DOHH2 (cell line): ENCODE data around the gene DBN1.
A peak's percentile ranks its signal among the peaks of the same experiment; 100 is the strongest.

Source experiments
- H3F3A ChIP-seq: fragments of 200-600 bp; sonication (generic), shearing (Covaris generic); 2 replicates; pipeline ENCODE4 v1.6.0; 2016; ENCODE audit warnings: antibody characterized with exemption, mild to moderate bottlenecking; ENCODE audit not compliant: control insufficient read depth, insufficient read depth
- H3K27ac ChIP-seq: fragments of 200-600 bp; sonication (generic); 2 replicates; pipeline ENCODE4 v1.5.1; 2014; ENCODE audit warnings: low read depth, mild to moderate bottlenecking, low read length, moderate library complexity
- H3K27me3 ChIP-seq: fragments of 200-600 bp; sonication (generic); 2 replicates; pipeline ENCODE4 v1.6.1; 2014; ENCODE audit warnings: mild to moderate bottlenecking, low read length, mixed read lengths; ENCODE audit not compliant: control insufficient read depth
- H3K36me3 ChIP-seq: fragments of 200-600 bp; sonication (generic); 2 replicates; pipeline ENCODE4 v1.6.1; 2014; ENCODE audit warnings: mild to moderate bottlenecking, low read length, moderate library complexity, mixed read lengths; ENCODE audit not compliant: control insufficient read depth
- H3K4me1 ChIP-seq: fragments of 200-600 bp; sonication (generic); 2 replicates; pipeline ENCODE4 v1.6.1; 2014; ENCODE audit warnings: mild to moderate bottlenecking, low read length, mixed read lengths; ENCODE audit not compliant: control insufficient read depth
- H3K4me2 ChIP-seq: fragments of 200-600 bp; sonication (generic); 2 replicates; pipeline ENCODE4 v1.6.0; 2014; ENCODE audit warnings: mild to moderate bottlenecking, low read length, moderate library complexity
- H3K4me3 ChIP-seq: fragments of 200-600 bp; sonication (generic); 2 replicates; pipeline ENCODE4 v1.5.1; 2014; ENCODE audit warnings: mild to moderate bottlenecking, low read length, mixed read lengths
- H3K79me2 ChIP-seq: fragments of 200-600 bp; sonication (generic); 2 replicates; pipeline ENCODE4 v1.6.1; 2014; ENCODE audit warnings: mild to moderate bottlenecking, low read length, mixed read lengths; ENCODE audit not compliant: control insufficient read depth
- H3K9me2 ChIP-seq: fragments of 200-600 bp; sonication (generic); replicated peaks from 2 replicates; pipeline ENCODE4 v1.6.1; 2014; ENCODE audit warnings: mild to moderate bottlenecking, low read length, mixed read lengths; ENCODE audit not compliant: control insufficient read depth
- H3K9me3 ChIP-seq: fragments of 200-600 bp; sonication (generic); 2 replicates; pipeline ENCODE4 v1.6.1; 2014; ENCODE audit warnings: antibody characterized with exemption, low read length, mixed read lengths; ENCODE audit not compliant: control insufficient read depth, insufficient read depth
- H4K20me1 ChIP-seq: fragments of 200-600 bp; sonication (generic); 2 replicates; pipeline ENCODE4 v1.6.0; 2014; ENCODE audit warnings: low read depth, mild to moderate bottlenecking, antibody characterized with exemption, low read length, moderate library complexity; ENCODE audit not compliant: control insufficient read depth, insufficient read depth
- EZH2phosphoT487 ChIP-seq: fragments of 200-600 bp; sonication (generic); IDR thresholded peaks from 2 replicates; pipeline ENCODE4 v1.6.1; 2017; ENCODE audit warnings: borderline replicate concordance, mild to moderate bottlenecking, antibody characterized with exemption, low read length, moderate library complexity, mixed read lengths
- TF ChIP-seq, protein P1 (sequence below): fragments of 200-600 bp; sonication (generic); IDR thresholded peaks from one replicate; pipeline ENCODE4 v1.5.1; 2014; ENCODE audit warnings: antibody characterized with exemption, mild to moderate bottlenecking, low read depth, low read length; ENCODE audit not compliant: poor library complexity, severe bottlenecking

DBN1 gene

DNA sequence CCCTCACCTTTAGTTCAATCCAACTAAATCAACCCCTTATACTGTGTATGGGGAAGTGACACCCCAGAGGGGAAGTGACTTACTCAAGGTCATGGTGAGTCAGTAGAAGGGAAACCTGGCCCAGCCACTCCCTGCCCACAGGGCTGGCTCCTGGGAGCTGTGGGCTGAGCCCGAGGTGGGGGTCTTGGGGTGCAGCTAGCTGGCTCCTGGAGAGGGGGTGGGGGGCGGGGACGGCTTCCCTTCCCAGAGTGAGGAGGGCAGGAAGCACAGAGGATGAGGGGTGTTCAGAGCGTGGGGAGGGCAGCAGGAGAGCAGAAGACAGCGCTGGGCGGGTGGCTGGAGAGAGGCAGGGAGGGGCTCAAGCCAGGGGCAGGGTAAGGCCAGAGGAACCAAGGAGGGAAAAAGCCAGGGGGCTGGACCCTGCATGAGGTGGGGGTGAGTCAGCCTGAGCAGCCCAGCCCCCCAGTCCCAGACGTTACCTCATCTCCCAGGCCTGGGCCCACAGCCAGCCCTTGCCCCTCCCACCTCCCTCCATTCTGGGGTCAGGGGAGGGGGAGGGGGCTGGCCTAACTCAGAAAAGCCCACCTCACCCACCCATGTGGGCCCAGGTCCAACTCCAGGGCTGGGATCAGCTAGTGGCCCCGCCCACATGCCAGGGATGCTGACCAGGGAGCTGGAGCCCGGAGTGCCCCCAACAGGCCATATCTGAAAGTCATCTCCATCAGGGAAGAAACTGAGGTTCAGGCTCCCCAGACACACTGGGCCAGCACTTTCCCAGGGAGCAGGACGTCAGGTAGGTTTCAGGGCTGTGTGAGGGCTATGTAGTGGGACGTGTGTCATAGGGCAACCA is 21.1 kb upstream of the DBN1 start:
- TF ChIP-seq EZH2phosphoT487, result no peak
- TF ChIP-seq, protein P1, sequence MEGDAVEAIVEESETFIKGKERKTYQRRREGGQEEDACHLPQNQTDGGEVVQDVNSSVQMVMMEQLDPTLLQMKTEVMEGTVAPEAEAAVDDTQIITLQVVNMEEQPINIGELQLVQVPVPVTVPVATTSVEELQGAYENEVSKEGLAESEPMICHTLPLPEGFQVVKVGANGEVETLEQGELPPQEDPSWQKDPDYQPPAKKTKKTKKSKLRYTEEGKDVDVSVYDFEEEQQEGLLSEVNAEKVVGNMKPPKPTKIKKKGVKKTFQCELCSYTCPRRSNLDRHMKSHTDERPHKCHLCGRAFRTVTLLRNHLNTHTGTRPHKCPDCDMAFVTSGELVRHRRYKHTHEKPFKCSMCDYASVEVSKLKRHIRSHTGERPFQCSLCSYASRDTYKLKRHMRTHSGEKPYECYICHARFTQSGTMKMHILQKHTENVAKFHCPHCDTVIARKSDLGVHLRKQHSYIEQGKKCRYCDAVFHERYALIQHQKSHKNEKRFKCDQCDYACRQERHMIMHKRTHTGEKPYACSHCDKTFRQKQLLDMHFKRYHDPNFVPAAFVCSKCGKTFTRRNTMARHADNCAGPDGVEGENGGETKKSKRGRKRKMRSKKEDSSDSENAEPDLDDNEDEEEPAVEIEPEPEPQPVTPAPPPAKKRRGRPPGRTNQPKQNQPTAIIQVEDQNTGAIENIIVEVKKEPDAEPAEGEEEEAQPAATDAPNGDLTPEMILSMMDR, result peak; percentile 46
- Histone ChIP-seq H3K27ac (0 out of 2 replicates have a peak overlapping the region, but pooled peaks have one; percentile 15), H3K79me2 (peaks cover 4% of the 10 kb centered on the region; the same call in 1 of the 2 replicates), H3K27me3 (peaks cover 16% of the 10 kb centered on the region), H3K4me2 (peak overlapping the region; percentile 71), H3K9me3 (no peaks in the 10 kb centered on the region), H3K36me3 (peaks cover 4% of the 10 kb centered on the region; the same call in 1 of the 2 replicates), H3K9me2 (no peaks in the 10 kb centered on the region), H4K20me1 (peaks cover 5% of the 10 kb centered on the region; the same call in 1 of the 2 replicates), H3K4me3 (no peak overlapping the region), H3F3A (peaks cover 6% of the 10 kb centered on the region; the same call in 1 of the 2 replicates), H3K4me1 (peaks cover 58% of the 10 kb centered on the region)

DNA sequence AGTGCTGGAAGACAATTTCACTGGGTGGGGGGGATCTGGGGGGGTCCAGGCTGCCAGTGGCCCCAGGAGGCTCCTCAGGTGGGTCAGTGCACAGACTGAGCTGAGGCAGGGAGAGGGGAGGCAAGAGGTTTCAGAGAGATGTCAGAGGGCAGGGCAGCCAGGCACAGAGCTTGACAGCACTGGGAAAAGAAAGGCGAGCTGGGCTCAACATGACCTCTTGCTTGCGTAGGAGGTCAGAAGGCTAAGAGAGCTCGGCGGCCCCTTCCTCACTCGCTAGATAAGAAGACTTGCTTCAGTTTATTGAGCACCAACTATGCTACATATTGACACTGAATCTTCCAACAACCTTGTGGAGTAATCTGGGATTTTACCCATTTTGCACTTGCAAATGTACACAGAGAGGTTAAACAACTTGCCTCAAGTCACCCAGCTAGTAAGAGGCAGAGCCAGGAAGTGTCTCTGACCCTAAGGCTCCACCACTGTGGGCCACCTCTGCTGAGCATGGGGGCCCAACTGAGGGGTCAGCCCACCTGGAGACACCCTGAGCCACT is 20.4 kb upstream of the DBN1 start:
- Histone ChIP-seq H3K4me1 (peaks cover 65% of the 10 kb centered on the region), H3K9me2 (no peaks in the 10 kb centered on the region), H3F3A (peaks cover 5% of the 10 kb centered on the region; the same call in 1 of the 2 replicates), H3K9me3 (no peaks in the 10 kb centered on the region), H4K20me1 (peaks cover 5% of the 10 kb centered on the region; the same call in 1 of the 2 replicates), H3K79me2 (peaks cover 4% of the 10 kb centered on the region; the same call in 1 of the 2 replicates), H3K4me3 (no peak overlapping the region), H3K36me3 (peaks cover 4% of the 10 kb centered on the region; the same call in 1 of the 2 replicates), H3K27me3 (peaks cover 12% of the 10 kb centered on the region), H3K27ac (0 out of 2 replicates have a peak overlapping the region, but pooled peaks have one; percentile 15), H3K4me2 (peak overlapping the region; percentile 71; the same call in 1 of the 2 replicates)
- TF ChIP-seq EZH2phosphoT487, result no peak
- TF ChIP-seq, protein P1, result no peak

- Histone ChIP-seq H3K79me2 (peaks cover 4% of the 10 kb centered on the region; the same call in 1 of the 2 replicates), H3K27ac (no peak overlapping the region), H3K4me3 (no peak overlapping the region), H3K9me3 (no peaks in the 10 kb centered on the region), H3K36me3 (peaks cover 7% of the 10 kb centered on the region; the same call in 1 of the 2 replicates), H3K4me2 (no peak overlapping the region), H3F3A (peaks cover 5% of the 10 kb centered on the region; the same call in 1 of the 2 replicates), H4K20me1 (peaks cover 5% of the 10 kb centered on the region; the same call in 1 of the 2 replicates), H3K27me3 (peaks cover 1% of the 10 kb centered on the region), H3K4me1 (peaks cover 60% of the 10 kb centered on the region), H3K9me2 (no peaks in the 10 kb centered on the region)
- no peak for TF ChIP-seq EZH2phosphoT487
- TF ChIP-seq, protein P1, result no peak
Measured at GRCh38 chr5:177492841-177493240, 19.4 kb upstream of the DBN1 start.
